HG03064 (cell line): Measurements from ENCODE around the gene CHST9.
A peak's percentile ranks its signal among the peaks of the same experiment; 100 is the strongest.
"Not testable (repeated sequence)": the region's sequence is repeated elsewhere in the genome, so short reads cannot be mapped to it uniquely, and the experiment has no call there.

Experiments
- ATAC-seq: cut with Tn5 transposase; IDR thresholded peaks from one replicate; pipeline ENCODE4 v1.9.1; 2021; ENCODE audit warnings: low read depth; ENCODE audit not compliant: unreplicated experiment

Gene CHST9

DNA sequence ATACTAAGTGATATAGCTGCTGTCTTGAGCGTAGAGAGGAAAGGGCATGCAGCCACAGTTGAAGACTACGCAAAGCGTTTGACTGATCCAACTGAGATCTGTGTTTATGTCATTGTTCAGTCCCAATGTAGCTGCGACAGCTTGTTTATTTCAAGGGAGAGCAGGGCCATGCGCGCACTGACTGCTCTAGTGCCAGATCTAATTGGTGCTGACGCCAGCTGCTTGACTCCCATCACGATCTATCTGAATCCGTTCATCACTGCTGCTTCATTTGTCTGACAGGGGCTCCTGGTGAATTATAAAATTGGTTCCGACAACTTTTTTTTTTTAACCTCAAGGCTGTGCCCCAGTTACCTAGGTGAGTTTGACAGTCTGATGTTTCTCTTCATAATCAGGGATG is 75.7 kb downstream of the CHST9 start:
- no peak for ATAC-seq

DNA sequence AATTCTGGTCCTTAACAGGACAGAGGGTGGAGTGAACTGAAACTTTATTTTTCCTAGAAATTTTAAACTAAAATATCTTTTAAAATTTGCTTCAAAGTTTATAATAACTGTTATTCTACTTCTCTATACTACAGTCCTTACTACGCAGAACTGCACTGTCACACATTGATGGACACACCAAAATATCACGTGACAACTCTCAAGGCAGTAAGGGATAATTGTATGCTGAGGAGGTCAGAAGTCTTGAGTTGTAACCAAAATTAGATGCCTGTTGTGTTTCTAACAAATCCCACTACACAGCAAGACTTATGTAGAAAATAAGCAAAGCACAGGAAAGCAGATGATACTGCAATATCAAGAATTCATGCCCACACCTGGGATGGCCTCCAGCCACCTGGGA is 76.3 kb downstream of the CHST9 start:
- ATAC-seq: no peak

DNA sequence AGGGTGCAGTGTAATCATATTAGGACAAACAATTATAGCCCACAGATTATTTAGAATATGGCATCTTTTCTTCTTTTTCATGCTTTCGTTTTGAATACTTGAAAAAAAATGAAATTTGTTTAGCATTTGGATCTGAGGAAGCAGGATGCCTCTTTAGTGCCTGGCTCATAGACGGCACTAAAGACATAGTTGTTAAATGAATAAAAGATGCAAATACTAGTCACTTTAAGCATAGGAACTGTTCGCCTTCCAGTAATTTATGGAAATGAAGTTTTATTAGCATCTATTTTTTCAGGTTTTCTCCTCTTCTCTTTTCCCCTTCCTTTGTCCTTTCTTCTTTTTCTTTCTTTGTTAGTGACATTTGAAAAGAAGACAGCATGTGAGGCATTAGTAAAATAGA is 80.4 kb downstream of the CHST9 start:
- ATAC-seq: no peak

DNA sequence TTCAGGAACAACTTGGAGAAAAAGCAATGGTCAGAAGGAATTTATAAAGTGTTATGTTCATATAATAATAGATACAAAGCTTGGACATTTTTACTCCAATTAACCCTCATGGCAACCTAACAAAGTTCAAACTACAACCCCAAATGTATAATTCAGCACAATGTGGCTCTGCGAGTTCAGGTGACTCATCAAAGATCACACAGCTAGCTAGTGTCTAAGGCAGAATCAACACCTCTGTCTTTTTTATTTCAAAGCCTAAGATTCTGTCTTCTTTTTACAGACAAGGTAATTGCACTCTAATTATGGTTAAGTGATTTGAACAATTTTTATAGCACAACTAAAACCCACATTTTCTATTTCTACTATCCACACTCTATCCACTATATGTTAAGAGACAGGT is 90.5 kb downstream of the CHST9 start:
- ATAC-seq: no peak

DNA sequence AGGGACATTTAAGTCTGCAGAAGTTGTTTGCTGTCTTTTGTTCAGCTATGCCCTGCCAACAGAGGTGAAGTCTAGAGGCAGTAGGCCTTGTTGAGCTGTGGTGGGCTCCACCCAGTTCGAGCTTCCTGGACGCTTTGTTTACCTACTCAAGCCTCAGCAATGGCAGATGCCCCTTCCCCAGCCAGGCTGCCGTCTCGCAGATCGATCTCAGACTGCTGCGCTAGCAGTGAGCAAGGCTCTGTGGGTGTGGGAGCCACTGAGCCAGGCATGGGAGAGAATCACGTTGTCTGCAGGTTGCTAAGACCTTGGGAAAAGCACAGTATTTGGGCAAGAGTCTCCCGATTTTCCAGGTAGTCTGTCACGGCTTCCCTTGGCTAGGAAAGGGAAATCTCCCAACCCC is 91.8 kb downstream of the CHST9 start:
- ATAC-seq: not testable (repeated sequence)

DNA sequence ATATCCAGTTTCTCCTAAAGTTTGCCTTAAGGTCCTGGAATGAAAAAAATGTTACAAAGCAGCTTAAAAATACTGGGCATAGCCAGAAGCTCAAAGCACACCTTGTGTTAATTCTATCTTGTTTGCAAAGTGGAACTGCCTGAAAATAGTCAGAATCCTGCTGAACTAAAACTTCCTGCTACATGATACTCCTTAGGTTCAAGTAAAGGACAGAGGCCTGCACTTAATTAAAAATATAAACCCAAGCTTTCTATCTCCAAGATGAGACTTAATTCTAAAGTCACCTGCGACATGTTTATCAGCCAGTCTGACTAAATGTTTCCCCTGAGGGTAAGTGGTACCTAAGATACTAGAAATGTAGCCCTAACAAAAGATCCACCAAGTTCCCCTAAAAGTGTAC is 103.4 kb downstream of the CHST9 start:
- no peak for ATAC-seq

DNA sequence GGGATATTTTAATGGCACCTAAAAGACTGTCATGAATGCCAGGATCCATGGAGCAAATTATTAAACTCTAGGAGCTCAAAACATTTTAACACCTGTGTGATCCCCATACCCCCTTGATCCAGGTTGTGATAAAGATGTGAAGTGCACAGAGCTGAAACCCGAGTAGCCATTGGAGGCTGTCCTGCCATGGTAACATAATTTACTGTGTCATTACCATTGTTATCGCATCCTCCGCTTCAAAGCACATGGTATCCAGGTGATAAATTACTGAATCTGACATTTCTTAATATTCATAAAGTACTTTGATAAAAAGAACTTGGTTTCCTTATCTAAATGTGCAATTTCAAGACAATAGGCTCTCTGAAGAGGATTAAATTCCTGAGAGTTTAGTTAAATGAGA is 109.3 kb downstream of the CHST9 start:
- ATAC-seq: no peak

DNA sequence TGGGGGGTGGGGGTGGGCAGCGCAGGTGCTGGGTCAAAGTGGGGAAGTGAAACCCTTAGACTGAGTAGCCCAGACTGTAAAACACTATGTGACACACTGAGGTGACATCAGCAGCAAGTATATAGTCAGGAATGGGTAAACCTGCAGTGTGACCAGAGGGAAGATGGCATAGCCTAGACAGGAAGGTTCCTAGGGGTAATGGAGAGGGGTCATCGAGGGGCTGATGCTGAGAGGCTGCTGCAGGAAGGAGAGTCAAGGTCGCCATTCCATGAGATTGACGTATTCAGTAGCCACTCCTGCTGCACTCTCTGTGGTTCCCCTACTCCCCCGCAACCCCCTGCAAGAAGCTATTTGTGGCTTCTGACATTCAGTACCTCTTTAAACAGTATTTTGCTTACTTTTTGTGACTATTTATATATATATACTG is 111.7 kb downstream of the CHST9 start:
- ATAC-seq: peak; percentile 79

DNA sequence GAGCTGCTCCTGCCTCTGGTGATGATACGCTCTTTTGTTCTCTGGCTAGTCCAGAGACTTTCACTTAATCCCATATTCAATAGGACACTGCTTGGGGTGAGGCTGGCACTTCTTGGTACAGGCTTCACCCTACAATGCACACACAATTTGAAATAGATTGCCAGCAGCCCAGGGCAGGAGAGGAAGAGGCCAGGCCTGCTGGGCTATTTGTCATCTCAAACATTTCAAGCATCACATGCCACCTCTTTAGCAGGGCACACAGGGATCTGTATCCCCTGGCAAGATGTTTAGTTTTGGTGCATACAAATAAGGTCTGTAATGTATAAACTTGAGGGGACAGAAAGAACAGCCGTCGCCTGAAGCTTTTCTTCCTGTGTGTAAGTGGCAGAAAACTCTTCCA is 120.4 kb downstream of the CHST9 start:
- no peak for ATAC-seq

DNA sequence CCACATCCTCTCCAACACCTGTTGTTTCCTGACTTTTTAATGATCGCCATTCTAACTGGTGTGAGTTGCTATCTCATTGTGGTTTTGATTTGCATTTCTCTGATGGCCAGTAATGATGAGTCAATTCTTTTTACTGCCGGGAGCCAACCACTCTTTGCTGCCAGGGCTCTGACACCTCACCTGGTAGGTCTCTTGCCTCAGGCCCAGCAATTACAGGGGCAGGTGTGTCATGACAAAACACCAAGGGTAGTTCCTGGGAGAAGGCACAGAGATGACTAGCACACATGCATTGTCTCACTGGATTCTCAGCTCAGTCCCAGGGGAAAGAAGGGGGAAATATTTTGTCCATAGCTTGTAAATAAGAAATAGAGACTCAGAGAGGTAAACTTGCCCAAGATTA is 122.3 kb downstream of the CHST9 start:
- ATAC-seq: no peak

DNA sequence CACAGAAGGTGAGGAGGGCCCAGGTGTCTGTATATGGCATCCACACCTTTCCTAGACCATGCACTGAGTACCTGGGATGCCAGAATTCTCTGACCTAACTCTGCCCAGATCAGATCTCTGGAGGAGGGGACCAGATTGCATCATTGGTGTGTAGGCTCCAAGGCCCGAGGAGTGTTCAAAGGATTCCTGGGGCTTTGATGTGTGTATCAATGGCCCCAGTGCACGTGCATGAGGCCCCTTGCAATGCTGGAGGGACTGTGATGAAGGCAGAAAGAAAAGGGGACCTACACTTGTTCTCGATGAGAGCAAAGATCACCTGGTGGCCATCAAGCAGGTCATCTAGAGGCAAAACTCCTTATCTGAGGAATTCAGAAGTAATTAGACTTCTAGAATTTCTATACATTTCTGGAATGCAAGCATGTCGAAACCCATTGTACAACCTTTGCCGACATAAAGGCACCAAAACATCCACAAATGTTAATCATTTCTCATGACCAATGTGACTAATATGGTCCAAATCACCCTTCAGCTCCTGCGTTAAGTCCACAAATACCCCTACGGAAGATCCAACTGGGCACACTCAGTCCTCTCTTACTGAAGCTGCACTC is 123.5 kb downstream of the CHST9 start:
- no peak for ATAC-seq

DNA sequence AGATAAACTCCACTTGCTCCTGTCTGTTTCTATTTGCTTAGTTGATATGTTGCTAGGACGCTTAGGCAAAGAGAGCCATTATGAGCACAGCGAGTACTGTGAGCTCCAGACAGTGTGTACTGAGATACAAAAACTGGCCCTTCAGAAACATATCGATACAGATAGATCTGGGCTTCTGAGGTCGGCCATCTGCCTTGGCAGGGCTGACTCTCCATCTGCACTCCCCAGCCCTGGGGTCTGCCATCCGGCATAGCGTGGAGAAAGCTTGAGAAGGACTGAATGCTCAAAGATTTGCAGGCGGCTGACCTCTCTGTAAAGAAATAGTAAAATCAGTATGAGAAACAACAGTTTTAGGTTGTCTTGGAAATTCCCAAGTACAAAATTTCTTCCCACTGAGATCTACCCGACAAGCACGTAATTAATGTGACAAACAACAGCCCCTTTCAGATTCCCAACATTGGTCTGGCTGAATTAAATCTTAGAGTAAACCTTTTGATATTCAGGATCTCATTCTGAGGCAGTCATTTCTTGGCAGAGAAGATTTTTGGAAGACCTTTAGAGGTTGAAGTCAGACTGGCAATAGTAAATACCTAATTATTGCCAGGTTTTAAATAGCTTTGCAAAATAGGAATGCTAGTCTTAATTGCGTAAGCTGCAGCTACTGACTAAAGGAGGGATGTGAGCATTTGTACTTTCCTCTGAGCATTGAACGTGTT is 127.4 kb downstream of the CHST9 start:
- ATAC-seq: no peak

DNA sequence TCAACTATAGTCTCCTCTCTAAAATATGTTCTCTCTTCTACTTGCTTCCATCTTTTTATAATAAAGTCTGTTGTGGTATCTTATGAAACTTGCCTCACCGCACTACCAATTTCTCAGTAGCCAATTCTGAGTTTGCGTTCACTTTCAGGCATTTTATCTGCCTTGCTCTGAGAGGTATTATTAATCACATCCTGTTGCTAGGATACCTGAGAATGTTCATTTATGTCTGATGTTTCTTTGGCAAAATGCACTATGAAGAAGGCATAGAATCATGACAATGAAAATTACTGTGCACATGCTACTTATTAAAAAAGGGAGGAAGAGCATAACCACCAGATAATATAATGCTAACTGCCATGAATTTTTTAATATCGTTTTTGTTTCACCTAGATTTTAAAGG is 130.2 kb downstream of the CHST9 start:
- no peak for ATAC-seq

DNA sequence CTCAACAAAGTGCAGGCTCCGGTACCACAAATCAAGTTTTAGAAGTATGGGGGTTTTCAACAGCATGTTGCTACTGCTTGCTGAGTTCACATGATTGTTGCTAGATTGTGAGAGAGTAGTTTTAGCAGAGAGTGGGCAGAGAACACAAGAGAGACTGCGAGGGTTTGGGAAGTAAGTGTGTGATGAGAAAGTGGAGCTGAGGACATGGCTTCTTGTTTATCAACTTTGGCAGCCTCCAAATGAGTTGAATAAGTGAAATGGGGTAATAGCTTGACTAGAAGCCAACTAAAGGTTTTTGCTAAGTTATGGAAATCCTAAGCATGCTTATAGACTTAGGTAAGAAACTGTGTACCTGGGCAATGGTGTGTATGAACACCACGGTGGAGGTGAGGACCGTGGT is 135.1 kb downstream of the CHST9 start:
- ATAC-seq: no peak

DNA sequence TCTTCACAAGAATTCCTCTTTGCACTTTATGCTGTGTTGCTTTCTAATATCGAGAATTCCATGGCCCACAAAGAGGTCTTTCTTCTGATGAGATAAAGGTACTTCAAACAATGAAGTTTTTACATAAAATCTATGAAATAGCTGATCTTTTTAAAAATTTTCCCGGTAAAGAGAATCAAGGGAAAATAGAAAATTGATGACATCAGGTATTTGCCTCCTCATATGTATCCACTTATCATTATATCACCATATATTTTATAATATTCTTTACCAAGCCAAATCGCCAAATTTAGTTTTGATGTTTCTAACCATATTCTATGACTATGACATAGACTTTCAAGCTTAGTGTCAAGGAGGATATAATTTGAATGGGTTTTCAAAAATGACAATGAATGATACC is 139.8 kb downstream of the CHST9 start:
- no peak for ATAC-seq

DNA sequence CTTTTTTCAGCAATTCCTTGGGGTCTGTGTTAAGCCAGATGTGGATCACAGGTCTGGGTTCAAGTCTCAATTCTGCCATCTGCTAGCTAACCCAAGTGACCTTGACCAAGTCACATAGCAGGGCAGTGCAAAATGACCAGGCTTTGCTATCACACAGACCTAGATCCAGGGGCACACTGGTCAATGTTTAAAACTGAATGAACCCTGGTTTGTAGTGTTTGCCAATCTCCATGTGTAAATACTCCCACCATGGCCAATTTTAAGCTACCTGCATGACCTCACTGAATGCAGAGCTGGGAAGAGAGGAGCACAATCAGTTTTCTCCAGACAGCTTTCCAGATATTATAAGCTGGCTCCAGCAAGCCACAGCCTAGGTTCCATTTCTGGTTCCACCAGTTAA is 142.9 kb downstream of the CHST9 start:
- no peak for ATAC-seq

DNA sequence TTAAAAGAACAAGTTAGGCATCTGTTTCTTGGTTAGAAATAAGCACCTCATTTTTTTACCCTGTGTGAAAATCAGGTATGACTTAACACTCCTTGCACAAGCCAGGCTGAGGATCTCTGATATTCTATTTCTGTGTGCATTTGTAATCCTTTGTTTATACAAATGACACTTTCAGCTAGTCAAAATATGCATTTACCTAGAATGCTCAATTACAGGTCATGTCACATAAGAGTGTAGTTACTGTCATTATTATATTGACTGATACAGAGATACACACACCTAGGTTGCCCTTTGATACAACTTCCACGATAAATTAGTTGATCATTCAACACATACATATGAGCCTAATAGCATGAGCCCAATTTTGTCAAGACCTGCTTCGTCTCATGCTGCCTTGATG is 144.3 kb downstream of the CHST9 start:
- no peak for ATAC-seq

DNA sequence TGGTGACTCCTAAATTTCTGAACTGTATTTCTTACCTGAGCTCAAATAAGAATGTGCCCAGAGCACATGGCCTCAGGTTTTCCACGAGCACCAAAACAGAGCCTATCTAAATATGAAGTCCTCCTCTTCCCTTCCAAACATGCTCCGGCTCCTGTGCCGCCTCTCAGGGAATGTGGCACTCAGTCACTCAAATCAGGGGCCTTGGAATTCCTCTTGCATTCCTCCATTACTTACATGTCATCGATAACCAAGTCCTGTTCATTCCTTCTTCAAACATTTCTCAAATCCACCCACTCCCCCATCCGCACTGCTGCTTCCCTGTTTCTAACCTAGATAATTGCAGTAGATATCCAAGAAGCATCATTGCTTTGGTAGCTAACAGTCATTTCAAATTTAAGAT is 151.4 kb downstream of the CHST9 start:
- ATAC-seq: no peak

DNA sequence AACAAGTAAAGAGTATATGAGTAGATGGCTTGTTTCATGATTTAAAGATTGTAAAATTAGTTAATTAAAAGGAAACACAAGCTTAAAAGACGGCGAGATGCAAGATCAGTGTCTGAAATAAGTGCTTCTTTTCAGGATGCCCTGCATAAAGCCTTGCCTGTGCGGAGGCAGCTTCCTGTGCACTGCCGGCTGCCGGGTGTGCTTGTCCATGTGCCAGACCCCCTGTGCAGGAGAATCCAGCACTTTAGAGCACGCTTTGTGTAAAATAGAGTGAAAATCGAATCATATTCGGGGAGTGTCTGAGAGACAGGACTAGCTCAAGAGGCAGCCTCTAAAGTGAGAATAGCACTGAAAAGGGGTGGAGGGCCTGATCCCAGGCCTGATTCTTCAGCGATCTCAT is 154.7 kb downstream of the CHST9 start:
- ATAC-seq: no peak

DNA sequence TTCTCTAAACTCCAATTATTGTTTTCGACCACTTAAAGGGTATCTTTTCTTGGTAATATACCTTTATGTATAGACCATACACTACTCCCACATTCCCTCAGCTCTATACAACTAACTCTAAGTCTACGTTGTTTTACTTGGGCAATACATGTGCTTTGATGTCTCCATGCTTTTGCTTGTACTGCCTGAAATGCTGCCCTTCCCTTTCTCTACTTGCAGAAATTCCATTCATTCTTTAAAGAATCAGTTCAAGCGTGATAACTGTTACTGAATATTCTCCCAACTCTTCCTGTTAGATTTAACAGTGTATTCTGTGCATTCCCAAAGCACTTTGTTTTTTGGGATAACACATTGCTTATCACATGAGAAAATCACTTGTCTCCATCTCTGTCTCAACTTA is 162.6 kb downstream of the CHST9 start:
- no peak for ATAC-seq

DNA sequence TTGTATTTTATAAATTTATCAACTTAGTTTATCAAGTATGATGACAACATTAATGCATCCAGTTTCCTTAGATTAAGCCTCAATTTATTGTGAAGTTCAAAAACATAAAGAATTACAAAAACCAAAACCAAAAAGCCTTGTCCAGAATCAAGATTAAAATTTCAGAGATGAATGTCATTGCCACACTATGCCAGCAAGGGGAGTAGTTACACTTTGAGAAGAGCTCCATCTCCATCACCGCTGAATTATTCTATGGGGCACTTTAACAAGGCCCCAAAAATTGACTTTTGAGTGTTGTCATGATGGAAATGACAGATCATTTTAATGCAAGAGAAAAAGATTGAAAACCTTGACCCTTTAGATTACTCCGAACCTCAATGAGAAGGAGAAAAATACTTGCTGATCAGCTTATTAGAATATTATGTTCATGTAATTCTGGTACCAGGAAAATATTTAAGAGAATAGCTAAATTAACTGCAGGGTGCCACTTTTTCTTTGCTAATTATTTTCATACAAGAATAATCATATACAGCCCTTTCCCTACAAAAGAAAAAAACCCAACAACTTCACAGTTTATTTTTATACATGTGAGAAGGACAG is 167.1 kb downstream of the CHST9 start:
- no peak for ATAC-seq

DNA sequence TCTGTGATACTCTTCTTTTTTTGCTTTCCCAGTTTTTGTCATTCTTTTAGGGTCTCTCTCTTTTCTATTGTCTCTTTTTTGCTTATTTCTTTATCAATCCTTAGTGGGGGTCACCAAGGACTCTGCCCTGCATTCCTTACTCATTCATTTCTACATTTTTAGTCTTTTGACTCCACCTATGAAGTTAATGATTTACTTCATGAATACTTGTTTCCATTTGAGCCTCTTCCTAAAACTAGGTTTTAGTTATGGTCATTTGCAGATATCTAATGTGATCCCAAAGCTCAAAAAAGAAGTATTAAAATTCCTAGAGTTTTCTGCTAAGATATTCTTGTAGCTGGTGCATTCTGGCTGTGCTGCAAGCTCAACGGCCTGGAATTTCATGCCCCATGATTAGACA is 170.3 kb downstream of the CHST9 start:
- ATAC-seq: no peak
